Natural killer cell (primary cell): ENCODE results near the gene CNKSR2. TPM values are rescaled to one million over a fixed set of nuclear protein-coding genes. Genes with fewer than 3 reads are reported as not detected.

ENCODE experiments used
- ATAC-seq, 3 donors: fragments of 150-1000 bp in 2 of 3; fragments of 200-7000 bp in 1 of 3; cut with Tn5 transposase; 1 replicate in 1 of 3; 2 replicates in 2 of 3; pipeline ENCODE4 v1.10.0; 2021; ENCODE audit warnings: mild to moderate bottlenecking in 2 of 3, moderate library complexity in 2 of 3
- DNase-seq, 2 donors: peaks; one replicate each; pipeline versions ENCODE4 v3.0.0 to v3.0.0-alpha.2; 2013 to 2021; ENCODE audit warnings: mixed read lengths in 1 of 2
- H3K27ac ChIP-seq: one replicate; pipeline ENCODE4 v1.5.1; 2013; ENCODE audit warnings: mild to moderate bottlenecking, low read length
- H3K27me3 ChIP-seq: one replicate; pipeline ENCODE4 v1.6.1; 2013; ENCODE audit warnings: low read length; ENCODE audit not compliant: control insufficient read depth, insufficient read depth
- H3K36me3 ChIP-seq: one replicate; pipeline ENCODE4 v1.6.1; 2013; ENCODE audit warnings: low read length; ENCODE audit not compliant: control insufficient read depth, insufficient read depth
- H3K4me1 ChIP-seq: one replicate; pipeline ENCODE4 v1.6.1; 2013; ENCODE audit warnings: low read length; ENCODE audit not compliant: control insufficient read depth, insufficient read depth
- H3K4me3 ChIP-seq: one replicate; pipeline ENCODE4 v1.5.1; 2013; ENCODE audit warnings: low read length
- H3K9me3 ChIP-seq: one replicate; pipeline ENCODE4 v1.6.1; 2013; ENCODE audit warnings: low read length; ENCODE audit not compliant: control insufficient read depth, insufficient read depth
- H3K27ac Mint-ChIP-seq, 2 donors: one replicate each; pipeline ENCODE4 v1.8.0; 2022; ENCODE audit warnings: mild to moderate bottlenecking in 2 of 2, mixed read lengths in 2 of 2, moderate library complexity in 1 of 2
- H3K27me3 Mint-ChIP-seq, 2 donors: one replicate each; pipeline ENCODE4 v1.8.0; 2022; ENCODE audit warnings: low read depth in 2 of 2, mixed read lengths in 2 of 2
- H3K36me3 Mint-ChIP-seq: one replicate; pipeline ENCODE4 v1.8.0; 2022; ENCODE audit warnings: mixed read lengths
- H3K4me1 Mint-ChIP-seq, 2 donors: one replicate each; pipeline ENCODE4 v1.8.0; 2022; ENCODE audit warnings: mixed read lengths in 2 of 2
- H3K4me3 Mint-ChIP-seq: one replicate; pipeline ENCODE4 v1.8.0; 2022; ENCODE audit warnings: mild to moderate bottlenecking, moderate library complexity, mixed read lengths
- H3K9me3 Mint-ChIP-seq, 2 donors: one replicate each; pipeline ENCODE4 v1.8.0; 2022; ENCODE audit warnings: mixed read lengths in 2 of 2
- WGBS: methylation state at CpG from one replicate; pipeline ENCODE4 v1.1.7; 2013; ENCODE audit warnings: missing lambda C conversion rate; ENCODE audit not compliant: insufficient coverage; 5-methylcytosine and 5-hydroxymethylcytosine counted together
- intact Hi-C: fragments of 100-400 bp; cut with micrococcal nuclease; formaldehyde crosslinking; loops from one replicate; pipeline ENCODE4 v1.14.2; 2022
- total RNA-seq, 4 donors: library from RNA; stranded (reverse); fragments of 120-200 nt in 1 of 4; gene quantifications; one replicate each; pipeline versions ENCODE4 v1.2.3 to v1.2.4, GENCODE V29; 2013 to 2022
- TF ChIP-seq, protein P1 (sequence below): fragments of 200-600 bp; IDR thresholded peaks from one replicate; pipeline ENCODE4 v1.8.0; 2022; ENCODE audit warnings: antibody characterized with exemption

Gene CNKSR2
- total RNA-seq, 3 donors from 2014 or later (not counting 1 experiment from before 2014, with no cell fraction given) = 1.8 to 2.2 (median 1.8) TPM

GRCh38 chrX:21612154-21612553, 237.9 kb downstream of the CNKSR2 start:
- no peak overlapping the region for H3K27ac Mint-ChIP-seq
- Histone ChIP-seq H3K4me3 (no peak overlapping the region), H3K9me3 (no peaks in the 10 kb centered on the region), H3K36me3 (no peaks in the 10 kb centered on the region), H3K4me1 (no peaks in the 10 kb centered on the region), H3K27ac (no peak overlapping the region), H3K27me3 (no peaks in the 10 kb centered on the region)
- intact Hi-C loops = no loop called here
- H3K27me3 Mint-ChIP-seq = no peaks in the 10 kb centered on the region
- no peak for DNase-seq
- H3K4me3 Mint-ChIP-seq = no peak overlapping the region
- no peaks in the 10 kb centered on the region for H3K4me1 Mint-ChIP-seq
- H3K36me3 Mint-ChIP-seq = no peaks in the 10 kb centered on the region
- 84% methylated on average over 5 of the region's 5 CpGs for WGBS
- TF ChIP-seq, protein P1, sequence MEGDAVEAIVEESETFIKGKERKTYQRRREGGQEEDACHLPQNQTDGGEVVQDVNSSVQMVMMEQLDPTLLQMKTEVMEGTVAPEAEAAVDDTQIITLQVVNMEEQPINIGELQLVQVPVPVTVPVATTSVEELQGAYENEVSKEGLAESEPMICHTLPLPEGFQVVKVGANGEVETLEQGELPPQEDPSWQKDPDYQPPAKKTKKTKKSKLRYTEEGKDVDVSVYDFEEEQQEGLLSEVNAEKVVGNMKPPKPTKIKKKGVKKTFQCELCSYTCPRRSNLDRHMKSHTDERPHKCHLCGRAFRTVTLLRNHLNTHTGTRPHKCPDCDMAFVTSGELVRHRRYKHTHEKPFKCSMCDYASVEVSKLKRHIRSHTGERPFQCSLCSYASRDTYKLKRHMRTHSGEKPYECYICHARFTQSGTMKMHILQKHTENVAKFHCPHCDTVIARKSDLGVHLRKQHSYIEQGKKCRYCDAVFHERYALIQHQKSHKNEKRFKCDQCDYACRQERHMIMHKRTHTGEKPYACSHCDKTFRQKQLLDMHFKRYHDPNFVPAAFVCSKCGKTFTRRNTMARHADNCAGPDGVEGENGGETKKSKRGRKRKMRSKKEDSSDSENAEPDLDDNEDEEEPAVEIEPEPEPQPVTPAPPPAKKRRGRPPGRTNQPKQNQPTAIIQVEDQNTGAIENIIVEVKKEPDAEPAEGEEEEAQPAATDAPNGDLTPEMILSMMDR = no peak
- H3K9me3 Mint-ChIP-seq = no peaks in the 10 kb centered on the region
- ATAC-seq = no peak

- H3K4me1 ChIP-seq = no peaks in the 10 kb centered on the region
- WGBS = 73% methylated on average over 1 of the region's 1 CpG
These were observed 242.2 kb downstream of the CNKSR2 start for GRCh38 chrX:21616386-21616785.

GRCh38 chrX:21620234-21620633, 246.0 kb downstream of the CNKSR2 start:
- no peaks in the 10 kb centered on the region for H3K9me3 ChIP-seq
- H3K4me1 ChIP-seq = no peaks in the 10 kb centered on the region
- DNase-seq (no peak), ATAC-seq (no peak)
- H3K36me3 ChIP-seq = no peaks in the 10 kb centered on the region
- H3K4me3 ChIP-seq = no peak overlapping the region
- H3K36me3 Mint-ChIP-seq = no peaks in the 10 kb centered on the region
- WGBS = 70% methylated on average over 2 of the region's 2 CpGs
- no peaks in the 10 kb centered on the region for H3K9me3 Mint-ChIP-seq
- TF ChIP-seq, protein P1 = no peak
- no peak overlapping the region for H3K27ac Mint-ChIP-seq
- no peak overlapping the region for H3K27ac ChIP-seq
- H3K4me3 Mint-ChIP-seq = no peak overlapping the region
- H3K27me3 Mint-ChIP-seq = no peaks in the 10 kb centered on the region
- H3K4me1 Mint-ChIP-seq = no peaks in the 10 kb centered on the region
- intact Hi-C loops = no loop called here
- no peaks in the 10 kb centered on the region for H3K27me3 ChIP-seq

More at GRCh38 chrX:21616386-21616785, 242.2 kb downstream of the CNKSR2 start:
- Mint-ChIP-seq H3K36me3 (no peaks in the 10 kb centered on the region), H3K4me3 (no peak overlapping the region), H3K27ac (no peak overlapping the region), H3K4me1 (no peaks in the 10 kb centered on the region), H3K27me3 (no peaks in the 10 kb centered on the region), H3K9me3 (no peaks in the 10 kb centered on the region)
- ATAC-seq (no peak), DNase-seq (no peak)
- TF ChIP-seq, protein P1 = no peak
- Histone ChIP-seq H3K36me3 (no peaks in the 10 kb centered on the region), H3K9me3 (no peaks in the 10 kb centered on the region), H3K27ac (no peak overlapping the region), H3K27me3 (no peaks in the 10 kb centered on the region), H3K4me3 (no peak overlapping the region)
- intact Hi-C loops = no loop called here

GRCh38 chrX:21623778-21624501, 249.7 kb downstream of the CNKSR2 start:
- Mint-ChIP-seq H3K27me3 (no peaks in the 10 kb centered on the region), H3K4me1 (no peaks in the 10 kb centered on the region), H3K9me3 (peaks cover 2% of the 10 kb centered on the region in 2 donors), H3K36me3 (no peaks in the 10 kb centered on the region), H3K4me3 (no peak overlapping the region), H3K27ac (no peak overlapping the region)
- H3K27ac ChIP-seq = no peak overlapping the region
- no peak for DNase-seq
- H3K9me3 ChIP-seq = no peaks in the 10 kb centered on the region
- no peaks in the 10 kb centered on the region for H3K27me3 ChIP-seq
- H3K4me1 ChIP-seq = no peaks in the 10 kb centered on the region
- H3K4me3 ChIP-seq = no peak overlapping the region
- H3K36me3 ChIP-seq = no peaks in the 10 kb centered on the region
- TF ChIP-seq, protein P1 = no peak
- no peak for ATAC-seq
- intact Hi-C loops = no loop called here
